TTC549 (cell line): ENCODE measurements around the gene RASD1.

Source experiments
- FAIRE-seq: peaks from 2 replicates; lab custom pipeline; 2012; peaks lifted over from hg19 to GRCh38; lab: Jason Lieb, UNC

RASD1 gene

DNA sequence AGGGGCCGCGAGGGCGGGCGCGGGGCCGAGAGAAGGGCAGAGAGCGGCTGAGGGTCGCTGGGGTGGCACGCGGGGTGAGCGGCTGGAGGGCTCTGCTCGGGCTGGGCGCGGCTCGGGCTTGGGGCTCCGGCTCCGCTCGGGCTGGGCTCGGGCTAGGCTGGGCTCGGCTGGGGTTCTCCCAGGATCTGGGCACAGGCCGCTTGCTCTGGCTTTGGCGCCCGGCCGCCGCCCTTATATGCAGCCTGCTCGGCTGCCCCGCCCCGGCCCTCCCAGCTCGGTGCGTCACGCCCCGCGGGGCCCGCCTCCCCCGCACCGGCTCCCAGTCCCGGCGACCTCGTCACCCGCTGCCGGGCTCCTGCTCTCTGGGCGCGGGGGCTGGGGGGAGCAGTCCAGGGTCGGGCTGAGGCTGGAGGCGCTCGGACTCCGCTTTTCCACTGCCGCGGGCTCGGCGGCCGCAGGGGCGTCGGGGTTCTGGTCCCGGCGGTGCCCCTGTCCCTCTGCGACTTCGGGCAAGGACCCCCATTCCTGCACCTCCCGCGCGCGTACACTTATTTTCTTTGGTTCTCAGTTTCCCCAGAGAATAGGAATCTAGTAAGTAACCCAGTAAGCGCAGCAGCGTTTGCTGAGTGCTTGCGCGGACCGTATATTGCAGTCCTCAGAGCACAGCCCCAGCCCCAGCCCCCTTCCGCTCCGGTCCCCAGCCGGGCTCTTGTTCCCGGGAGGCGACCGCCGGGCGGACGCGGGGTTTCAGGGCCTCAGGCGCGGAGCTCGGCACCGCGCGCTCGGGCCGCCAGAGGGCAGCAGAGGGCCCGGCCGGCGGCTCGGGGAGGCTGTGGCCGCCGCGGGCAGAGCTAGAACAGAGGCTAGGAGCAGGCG lies at the start of gene RASD1:
Gene RASD1, minus strand, starts transcription at position 207 of the 876 bp plus-strand sequence. CDS start 214 bp downstream, outside the sequence.
- FAIRE-seq, result no peak

- no peak for FAIRE-seq
Measured at GRCh38 chr17:17545984-17546383, 49.8 kb upstream of the RASD1 start.

DNA sequence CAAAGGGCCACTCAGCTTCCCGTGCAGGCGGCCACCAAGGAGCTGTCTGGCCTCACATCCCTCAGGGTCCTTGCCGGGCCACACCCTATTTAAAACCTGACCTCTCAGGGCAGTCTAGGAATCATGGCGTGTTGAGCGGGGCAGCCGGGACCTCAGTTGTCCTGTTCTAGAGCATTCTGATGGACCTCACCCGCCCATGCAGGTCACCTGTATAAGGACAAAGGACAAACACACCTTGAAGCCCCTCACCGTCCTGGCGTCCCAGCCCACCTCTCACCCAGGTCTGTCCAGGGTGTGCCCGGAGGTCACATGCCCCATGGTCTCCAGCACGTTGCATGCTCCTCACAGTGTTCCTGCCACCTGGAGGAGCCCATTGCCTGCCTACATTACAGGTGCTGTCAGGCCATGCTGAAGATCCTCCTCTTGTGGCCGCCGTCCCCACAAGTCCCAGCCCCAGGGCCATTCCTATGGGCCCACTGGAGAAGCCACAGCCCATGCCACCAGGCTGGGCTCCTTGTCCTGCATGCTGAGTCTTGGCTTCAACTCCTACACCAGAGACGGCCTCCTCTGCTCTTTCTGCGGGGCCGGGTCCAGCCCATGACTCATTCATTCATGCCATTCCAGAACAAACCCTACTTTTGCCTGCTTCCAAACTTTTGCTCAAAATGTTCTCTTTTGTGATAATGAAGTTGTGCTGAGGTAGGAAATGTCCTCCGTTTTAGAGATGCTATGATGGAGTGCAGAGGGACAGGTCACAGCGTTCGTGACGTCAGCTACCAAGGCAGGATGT lies 49.0 kb upstream of the RASD1 start:
- no peak for FAIRE-seq

DNA sequence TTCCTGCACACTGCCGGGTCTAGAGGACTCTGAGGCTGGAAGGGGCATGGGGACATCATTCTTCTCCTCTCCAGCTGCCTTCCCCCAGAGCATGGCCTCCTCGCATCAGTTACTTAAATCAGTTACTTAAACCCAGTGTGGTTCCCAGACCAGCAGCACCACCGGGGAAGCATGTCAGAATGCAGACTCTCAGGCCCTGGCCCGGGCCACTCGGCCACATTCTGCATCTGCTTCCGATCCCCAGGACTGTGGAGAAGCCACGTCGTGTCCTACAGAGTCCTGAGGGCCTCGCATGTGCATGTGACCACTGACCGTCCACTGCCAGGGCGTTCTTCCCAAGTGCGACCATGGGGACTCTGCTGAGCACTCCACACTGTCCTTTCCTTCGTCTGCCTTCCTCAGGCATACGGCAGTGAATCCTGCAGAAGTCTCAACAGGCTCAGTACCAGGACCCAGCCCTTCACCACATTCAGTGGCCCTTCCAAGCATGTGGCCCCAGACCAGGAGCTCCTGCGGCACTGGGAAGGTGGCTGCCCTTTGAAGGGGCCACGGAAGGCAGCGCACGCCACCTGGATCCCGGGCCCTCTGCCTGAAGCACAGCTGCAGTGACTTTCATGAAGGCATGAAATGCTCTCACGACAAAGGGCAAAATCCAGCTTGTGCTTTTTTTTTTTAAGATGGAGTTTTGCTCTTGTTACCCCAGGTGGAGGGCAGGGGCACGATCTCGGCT lies 46.9 kb upstream of the RASD1 start:
- no peak for FAIRE-seq

GRCh38 chr17:17541640-17542001 lies 45.4 kb upstream of the RASD1 start:
- no peak for FAIRE-seq

GRCh38 chr17:17540935-17541639 lies 44.9 kb upstream of the RASD1 start:
- FAIRE-seq, result no peak

DNA sequence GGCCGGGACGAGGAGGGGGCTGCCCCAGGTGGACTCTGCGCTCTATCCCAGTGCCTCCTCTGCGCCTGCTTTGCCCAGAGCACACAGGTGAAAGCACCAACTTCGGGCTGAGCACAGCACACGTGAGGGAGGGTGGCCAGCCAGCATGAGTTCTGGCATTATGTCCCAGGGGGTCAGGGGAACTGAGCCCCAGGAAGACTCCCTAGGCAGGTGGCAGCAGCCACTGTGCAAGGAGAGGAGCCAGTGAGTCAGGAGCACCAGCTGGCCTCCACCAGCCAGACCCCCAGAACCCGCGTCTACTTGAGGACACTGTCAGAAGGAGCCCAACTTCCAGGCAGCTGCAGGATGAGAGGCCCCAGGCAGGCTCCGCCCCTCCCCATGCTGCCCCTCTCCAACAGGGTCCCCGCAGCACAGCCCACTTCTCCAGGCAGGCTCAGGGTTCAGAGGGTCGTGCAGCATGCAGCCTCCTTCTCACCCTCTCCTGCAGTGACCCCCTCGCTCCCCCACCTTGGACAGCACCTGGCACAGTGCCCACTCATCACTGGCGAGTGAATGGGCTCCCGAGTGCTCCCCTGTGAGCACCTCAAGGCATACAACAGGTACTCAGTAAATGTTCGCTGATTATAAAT lies 44.2 kb upstream of the RASD1 start:
- no peak for FAIRE-seq

GRCh38 chr17:17539591-17539990 lies 43.4 kb upstream of the RASD1 start:
- FAIRE-seq, result no peak

DNA sequence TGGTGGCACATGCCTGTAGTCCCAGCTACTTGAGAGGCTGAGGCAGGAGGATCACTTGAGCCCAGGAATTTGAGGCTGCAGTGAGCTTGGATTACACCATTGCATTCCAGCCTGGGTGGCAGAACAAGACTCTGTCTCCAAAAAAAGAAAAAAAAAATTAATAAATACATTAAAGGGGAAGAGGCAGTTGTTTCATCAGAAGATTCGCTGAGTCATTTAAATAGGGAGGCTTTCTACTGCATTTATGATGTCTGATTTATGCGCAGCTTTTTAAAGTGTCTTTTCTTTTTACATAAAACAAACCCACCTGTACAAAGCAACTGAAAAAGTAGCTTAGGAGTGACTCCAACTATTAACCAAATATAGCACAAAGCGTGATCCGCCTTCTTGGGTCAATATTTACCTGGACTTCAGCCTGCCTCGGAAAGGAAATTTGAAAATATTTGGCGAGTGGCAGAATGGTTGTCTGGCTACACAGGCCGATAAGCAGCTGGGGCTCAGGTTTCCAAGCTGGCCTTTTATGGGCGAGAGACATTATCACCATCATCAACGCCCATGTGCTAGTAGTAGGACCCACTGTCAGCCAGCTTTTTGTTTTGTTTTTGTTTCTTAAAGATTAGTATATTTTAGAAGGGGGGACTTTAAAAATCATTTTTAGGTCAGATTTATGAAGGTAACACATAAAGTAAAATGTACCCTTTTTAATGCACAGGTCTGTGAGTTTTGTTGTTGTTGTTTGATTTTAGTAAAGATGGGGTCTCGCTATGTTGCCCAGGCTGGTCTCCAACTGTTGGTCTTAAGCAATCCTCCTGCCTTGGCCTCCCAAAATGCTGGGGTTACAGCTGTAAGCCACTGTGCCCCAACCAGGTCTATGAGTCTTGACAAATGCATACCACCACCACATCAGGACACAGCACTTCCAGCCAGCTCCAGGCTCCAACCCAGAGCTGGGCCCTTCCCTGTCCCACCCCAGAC lies 42.5 kb upstream of the RASD1 start:
- FAIRE-seq, result no peak

DNA sequence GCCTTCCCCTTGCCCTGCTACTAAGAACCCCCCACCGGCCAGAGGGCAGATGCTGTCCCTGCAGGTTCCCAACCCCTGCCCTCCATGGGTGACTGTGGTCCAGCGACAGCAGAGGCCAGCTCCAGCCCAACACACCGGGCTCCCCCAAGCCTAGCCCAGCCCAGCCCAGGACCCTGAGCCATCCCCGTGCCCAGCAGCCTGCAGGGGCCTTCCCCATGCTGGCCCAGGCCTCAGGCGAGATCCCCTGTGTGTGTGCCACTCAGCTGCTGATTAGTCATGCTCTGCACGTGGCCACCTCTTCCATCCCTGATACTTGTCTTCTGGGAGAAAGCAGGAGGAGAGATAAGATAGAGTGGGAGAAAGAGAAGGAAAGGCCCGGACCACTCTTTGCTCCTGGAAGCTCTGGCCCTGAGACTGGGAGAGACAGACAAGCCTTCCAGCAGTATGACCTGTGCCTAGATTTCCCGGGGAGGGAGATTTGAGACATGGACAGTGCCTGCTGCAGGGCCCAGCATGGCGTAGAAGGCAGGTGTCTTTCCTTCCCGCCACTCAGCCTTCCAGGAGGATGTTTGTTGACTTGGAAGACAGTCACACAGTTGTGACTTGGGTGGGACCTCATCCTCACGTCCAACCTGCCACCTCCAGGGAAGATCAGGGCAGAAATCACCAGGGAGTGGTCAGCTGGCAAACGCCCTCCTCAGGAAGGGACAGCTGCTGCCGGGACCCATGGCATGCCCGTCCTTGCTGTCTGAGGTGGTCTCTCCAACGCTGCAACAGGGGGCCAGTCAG lies 41.3 kb upstream of the RASD1 start:
- FAIRE-seq, result no peak

GRCh38 chr17:17536702-17537101 lies 40.5 kb upstream of the RASD1 start:
- FAIRE-seq, result no peak

GRCh38 chr17:17535957-17536356 lies 39.8 kb upstream of the RASD1 start:
- no peak for FAIRE-seq

- FAIRE-seq, result no peak
Measured at GRCh38 chr17:17533901-17534441, 37.8 kb upstream of the RASD1 start.

DNA sequence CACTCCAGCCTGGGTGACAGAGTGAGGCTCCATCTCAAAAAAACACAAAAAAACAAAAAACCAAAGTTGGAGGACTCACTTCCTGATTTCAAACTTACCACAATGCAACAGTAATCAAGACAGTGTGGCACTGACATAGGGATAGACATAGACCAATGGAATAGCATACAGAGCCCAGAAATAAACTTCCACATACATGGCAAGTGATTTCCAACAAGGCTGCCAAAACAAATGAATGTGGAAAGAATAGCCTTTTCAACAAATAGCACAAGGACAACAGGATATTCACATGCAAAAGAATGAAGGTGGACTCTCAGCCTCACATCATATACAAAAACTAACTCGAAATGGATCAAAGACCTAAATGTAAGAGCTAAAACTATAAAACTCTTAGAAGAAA lies 36.8 kb upstream of the RASD1 start:
- no peak for FAIRE-seq

- no peak for FAIRE-seq
Measured at GRCh38 chr17:17531156-17531555, 35.0 kb upstream of the RASD1 start.

- no peak for FAIRE-seq
Measured at GRCh38 chr17:17528696-17529652, 32.8 kb upstream of the RASD1 start.

DNA sequence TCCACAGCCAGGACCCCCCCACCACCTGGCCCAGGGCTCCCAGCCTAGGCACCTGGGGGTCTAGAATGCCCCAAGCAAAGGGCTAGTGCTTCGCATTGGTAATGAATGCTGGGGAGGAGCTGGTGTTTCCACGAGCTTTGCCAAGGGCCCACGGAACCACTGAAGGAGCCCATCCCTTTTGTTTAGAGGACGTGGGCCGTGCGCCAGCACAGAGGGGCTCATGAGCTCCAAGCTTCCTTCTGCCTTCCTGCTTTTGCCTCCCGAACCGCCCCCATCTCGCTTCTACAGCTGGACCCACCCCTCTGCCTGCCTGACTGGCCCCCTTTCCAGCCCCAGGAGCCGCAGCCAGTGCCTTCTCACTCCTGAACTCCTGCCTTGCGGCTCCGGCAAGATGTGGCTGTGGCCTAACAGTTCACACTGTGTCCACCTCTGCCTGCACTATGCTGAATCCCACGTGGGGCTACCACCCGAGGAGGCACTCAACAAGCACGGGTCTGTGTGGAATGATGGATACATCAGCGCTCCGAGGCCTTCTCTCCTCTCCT lies 31.8 kb upstream of the RASD1 start:
- FAIRE-seq, result no peak

DNA sequence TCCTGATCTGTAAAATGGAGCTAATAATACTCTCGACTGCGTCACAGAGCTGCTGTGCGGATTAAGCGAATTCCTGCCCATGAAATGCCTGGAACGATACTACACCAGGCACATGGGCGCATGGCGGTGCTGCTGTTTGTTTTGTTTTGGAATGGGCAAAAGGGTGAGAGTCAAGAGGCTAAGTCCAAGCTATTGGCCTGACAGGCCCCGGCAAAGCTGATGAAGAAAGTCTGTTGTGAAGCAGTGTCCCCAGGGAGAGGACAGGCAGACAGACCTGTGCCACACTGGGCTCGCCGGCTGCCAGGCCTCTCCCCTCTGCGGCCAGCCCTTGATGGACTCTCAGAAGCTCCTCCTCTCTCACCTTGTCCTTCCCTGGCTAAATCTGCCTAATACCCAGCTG lies 31.3 kb upstream of the RASD1 start:
- no peak for FAIRE-seq
